NCI-H2196 (cell line): ENCODE measurements around the gene NAPB.

Experiments used
- DNase-seq: peaks from one replicate; lab custom pipeline; 2025; ENCODE audit not compliant: unreplicated experiment; lab: John Stamatoyannopoulos, UW

The NAPB gene

DNA sequence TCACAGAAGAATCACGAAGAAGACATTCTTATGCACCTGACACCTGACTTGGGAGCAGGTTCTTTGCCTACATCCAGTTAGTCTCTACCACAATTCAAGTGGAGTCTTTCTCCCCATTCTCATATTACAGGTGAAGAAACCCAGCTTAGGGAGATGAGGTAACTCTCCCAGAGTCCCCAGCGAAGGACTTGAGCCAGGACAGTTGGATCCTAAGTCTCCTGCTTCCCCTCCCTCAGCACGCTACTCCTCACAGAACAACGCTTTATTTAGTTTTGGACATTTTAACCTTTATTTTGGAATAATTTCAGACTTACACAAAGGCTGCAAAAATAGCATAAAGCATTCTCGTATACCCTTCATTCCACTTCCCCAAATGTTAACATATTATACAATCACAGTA is 17.4 kb upstream of the NAPB start:
- no peak for DNase-seq

DNA sequence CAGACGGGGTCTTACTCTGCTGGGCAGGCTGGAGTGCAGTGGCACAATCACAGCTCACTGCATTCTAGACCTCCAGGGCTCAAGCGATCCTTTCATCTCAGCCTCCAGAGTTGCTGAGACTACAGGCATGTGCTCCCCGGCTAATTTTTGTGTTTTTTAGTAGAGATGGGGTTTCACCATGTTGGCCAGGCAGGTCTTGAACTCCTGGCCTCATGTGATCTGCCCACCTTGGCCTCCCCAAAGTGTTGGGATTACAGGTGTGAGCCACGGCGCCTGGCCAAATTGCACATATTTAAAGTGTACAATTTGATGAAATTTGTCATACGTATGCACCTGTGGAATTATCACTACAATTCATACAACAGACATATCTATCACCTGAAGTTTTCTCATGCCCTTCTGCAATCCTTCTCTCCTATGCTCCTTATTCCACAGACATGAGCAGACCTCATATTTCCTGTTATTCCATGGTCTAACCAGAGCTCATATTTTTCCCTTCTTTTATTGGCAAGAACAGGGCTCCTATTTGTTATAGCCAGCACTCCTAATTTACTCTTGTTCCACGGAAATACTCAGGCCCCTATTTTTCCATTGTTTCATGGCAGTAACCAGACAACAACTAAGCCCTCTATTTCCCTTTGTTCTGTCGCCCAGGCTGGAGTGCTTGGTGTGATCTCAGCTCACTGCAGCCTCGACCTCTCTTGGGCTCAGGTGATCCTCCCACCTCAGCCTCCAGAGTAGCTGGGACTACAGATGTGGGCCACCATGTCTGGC is 16.0 kb upstream of the NAPB start:
- no peak for DNase-seq

DNA sequence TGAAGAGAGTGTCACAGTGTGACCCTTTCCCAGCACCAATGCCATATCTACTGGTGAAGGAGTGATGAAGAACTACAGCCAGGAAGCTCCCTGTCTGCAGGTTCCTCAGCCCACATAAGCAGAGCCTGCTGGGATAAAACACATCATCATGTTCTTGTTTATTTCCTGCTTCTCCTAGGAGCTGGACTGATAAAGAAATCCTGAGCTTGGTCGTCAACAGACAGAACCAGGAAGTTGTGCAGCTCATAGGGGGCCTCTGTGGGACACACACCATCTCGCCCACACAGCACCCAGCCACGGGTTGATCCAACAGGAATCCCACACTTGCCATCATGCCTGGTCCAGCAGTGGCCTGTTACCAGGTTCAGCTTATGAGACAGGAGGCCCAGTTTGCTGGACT is 15.4 kb upstream of the NAPB start:
- DNase-seq, result peak; percentile 4

DNA sequence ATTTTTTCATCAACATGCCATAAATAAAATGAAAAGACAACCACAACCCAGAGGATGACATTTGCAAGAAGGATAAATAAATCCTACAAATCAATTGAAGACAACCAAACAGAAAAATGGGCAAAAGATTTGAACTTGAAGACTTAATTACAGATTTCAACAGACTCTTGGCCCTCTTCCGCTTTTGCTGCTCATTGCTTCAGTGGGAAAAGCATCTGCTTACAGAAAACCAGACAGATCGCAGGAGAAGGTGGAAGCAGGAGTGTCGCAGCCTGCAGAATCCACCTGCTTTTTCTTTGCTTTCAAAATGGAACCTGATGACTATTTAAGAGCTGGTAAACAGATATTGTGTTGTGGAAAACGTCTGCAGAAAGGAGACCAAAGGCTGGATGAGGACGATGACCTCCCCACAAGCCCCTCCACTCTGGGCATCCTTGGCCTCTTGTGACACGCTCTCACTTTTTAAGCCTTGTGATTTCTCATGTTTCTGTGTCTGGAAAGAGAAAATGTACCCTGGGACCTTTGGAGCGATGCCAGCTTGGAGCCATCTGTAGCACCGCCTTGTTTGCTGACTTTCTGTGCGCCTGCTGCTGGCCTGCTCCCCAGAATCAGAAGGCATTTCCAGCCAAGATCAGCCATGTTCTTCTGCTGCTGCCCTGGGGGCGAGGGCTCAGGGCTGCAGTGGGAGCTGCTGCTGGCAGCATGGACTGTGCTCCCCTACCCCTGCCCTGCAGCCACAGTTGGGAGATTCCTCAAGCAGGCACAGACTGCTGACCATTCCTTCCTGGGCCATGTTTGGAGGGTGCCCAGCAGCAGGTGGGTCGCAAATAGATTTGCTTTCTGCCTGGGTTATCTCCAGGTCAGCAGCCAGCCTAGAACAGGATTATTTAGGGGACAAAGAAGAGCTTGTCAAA is 14.6 kb upstream of the NAPB start:
- peak; percentile 71 for DNase-seq

DNA sequence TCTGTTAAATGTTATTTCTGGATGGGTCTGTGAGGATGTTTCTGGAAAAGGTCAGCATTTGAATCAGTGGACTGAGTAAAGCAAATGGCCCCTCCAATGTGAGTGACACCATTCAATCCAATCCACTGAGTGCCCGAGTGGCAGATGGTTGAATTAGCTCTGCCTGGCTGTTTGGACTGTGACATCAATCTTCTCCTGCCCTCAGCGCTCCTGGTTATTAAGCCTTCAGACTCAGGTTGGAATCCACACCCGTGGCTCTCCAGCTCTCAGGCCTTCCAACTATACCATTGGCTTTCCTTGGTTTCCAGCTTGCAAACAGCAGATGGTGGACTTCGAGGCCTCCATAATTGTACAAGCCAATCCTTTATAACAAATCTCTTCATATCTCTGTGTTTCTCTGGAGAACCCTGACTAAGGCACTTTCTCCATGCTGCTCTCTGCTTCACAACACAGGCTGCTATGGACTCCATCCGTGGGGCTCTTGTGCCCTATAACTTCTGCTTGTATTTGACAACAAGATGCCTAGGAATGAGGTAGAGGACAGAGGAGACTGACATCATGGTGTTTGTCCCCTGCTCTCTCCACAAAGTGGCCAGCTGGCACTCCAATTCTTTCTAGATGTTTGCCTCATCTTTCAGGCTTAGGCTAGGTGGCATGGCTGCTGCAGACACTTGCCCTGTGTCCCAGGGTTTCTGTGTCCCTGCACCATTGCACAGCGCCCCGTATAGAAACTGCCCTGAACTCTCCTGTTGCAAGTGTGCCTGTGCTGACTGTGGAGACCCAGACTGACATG is 13.4 kb upstream of the NAPB start:
- DNase-seq, result no peak

DNA sequence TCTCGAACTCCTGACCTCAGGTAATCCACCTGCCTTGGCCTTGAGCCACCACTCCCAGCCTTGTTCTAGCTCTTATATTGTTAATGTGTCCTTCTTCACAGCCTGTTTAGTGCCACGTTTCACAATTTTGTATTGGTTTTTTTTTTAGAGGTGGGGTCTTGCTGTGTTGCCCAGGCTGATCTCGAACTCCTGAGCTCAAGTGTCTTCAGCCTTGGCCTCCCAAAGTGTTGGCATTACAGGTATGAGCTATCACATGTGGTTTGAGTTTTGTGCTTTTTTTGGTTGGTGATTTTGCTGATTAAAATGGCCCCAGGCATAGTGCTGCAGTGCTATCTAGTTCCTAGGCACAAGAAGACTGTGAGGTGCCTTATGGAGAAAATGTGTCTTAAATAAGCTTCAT is 12.3 kb upstream of the NAPB start:
- DNase-seq, result no peak

DNA sequence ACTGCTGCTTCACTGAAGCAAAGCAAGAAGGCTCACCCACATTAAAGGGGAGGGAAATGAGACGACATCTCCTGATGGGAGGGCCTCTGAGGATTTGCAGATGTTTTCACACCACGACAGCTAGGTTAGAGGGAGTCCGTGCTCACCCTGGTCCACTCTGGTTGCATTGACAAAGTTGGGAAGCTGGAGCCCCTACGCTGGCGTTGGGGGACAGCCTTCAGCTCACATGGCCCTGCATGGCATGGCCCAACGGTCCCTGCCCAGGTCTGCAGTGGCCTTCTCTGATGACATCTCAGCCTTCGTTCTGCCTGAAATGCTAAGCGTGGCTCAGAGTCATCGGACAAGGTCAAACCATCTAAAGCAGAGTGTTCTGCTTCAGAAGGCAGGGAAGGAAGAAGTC is 3.8 kb upstream of the NAPB start:
- DNase-seq, result no peak

DNA sequence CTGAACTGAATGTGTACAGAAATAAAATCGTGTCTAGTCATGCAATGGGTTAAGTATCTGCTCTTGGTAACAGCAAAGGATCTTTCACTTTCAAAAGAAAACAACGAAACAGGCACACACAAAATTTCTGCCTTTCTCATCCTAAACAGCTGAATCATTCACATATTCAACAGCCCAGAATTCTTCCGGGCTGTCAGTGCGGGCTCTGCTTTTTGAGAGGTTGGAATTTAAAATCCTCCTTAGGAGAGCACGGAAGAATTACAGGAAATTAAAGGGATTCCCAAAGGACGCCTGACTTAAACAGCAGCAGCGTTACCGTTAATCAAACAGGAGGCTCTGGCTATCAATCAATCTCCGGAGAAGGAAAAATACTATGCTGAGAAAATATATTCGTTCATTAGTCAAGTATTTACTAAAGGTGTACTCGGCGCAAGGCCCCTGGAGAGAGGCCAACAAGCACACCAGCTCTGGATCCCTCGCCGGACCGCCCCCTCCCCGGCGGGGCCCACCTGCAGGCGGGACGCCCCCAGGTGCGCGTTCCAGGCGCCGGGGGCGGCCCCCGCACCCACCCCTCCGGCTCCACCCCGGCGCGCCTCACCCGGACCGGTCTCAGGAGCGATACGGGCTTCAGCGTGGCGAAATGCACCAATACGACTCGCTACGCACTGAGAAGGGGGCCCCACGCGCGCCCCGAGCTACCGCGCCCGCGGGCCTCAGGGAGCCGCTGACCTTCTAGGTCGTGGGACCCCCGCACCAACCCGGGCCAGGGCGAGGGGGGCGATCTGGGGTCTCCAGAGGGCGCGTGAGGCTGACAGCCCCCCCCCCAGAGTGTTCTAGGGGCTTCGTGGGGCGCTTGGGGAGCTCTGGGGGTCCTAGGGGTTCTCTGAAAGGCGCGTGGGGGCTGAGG is 1.0 kb downstream of the NAPB start:
- peak; percentile 9 for DNase-seq

DNA sequence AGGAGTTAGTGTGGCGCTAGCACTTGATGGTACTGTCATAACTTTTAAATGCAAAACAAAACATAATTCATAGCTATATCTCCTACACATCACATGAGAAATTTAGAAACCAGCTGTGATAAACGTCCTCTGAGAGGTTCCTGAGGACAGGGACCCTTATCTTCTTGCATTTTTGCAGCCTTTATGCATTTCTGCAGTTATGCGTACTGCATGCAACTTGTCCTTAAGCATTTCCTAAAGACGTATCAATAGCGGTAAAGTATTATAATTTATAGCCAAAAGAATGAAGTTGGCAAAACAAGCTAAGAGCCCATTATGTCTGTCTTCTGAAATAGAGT is 1.7 kb downstream of the NAPB start:
- DNase-seq, result no peak

DNA sequence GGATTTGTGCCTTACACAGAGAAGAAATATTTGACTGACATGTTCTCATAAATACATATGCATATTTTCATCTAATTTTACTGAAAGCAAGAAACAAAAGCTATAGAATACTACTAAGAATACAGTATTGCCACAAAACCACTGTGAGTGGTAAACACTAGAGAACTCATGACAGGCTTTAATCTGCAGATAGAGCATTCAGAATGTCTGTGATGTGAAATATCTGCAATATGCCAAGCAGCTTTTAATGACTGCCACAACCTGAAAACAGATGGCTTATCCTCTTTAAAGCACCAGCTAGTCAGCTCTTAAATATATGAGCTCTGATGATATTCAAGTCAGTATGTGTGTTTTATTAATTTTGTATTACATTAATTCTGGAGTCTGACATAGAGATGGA is 3.4 kb downstream of the NAPB start:
- DNase-seq, result no peak

DNA sequence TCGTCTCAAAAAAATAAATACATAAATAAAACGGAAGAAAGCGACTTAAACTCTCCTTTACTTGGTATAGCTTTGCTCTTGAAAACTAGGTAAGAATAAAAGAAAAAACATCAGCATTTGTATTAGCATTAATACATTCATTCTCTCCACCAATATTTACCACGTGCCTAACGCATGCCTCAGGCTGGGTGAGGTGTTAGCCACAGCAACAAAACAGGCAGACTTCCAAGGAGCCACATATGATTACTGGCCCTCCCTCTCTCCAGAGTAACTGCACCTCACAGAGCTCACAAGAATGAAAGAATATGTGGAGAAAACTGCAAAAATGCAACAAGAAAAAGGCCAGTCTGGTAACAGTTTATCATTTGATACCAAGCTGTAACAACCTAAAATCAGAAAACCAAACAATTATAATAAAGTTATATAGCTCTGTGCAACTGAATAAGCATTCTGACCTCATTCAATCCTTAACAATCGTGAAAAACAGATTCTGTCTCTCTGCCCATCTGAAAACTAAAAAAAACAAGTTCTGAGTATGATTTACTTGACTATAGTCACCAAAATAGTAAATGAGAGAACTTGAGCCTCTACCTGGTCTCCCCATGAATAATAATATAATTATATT is 5.2 kb downstream of the NAPB start:
- DNase-seq, result no peak

DNA sequence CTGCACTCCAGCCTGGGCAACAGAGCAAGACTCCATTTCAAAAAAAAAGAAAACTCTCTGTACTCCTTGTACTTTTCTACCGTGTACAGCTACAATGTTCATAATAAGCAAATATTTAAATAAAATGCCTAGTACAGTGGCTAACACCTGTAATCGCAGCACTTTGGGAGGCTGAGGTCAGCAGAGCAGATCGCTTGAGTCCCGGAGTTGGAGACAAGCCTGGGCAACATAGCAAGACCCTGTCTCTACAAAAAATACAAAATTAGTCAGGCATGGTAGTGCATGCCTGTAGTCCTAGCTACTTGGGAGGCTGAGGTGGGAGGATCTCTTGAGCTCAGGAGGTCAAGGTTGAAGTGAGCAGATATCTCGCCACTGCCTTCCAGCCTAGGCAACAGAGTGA is 5.7 kb downstream of the NAPB start:
- DNase-seq, result no peak

DNA sequence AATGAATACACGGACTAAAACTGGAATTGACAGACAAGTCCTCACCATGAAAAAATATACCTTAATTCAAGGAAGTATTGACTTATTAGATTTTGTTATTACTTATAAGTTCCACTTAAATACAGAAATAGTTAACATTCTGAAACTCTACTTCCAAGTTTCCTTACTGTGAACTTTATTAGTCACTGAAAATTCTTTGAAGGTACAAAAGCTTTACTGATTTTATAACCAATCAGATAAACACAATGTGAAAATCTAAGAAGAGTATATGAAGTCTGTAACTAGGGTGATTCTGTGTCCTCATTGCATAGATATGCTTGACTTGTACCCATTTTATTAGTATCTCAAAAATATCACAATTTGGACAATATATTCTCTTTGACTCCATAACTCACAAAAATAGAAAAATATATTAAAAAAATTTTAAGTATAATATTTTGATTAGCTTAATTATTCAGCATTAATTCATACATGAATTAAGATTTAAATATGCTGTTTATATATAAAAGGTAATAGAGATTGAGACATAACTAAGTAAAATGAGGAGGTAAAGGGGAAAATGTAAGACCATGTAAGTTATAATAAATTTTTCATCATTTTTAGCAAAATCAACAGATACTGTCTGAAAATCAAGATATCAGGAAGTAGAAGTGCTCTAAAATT is 6.6 kb downstream of the NAPB start:
- no peak for DNase-seq

DNA sequence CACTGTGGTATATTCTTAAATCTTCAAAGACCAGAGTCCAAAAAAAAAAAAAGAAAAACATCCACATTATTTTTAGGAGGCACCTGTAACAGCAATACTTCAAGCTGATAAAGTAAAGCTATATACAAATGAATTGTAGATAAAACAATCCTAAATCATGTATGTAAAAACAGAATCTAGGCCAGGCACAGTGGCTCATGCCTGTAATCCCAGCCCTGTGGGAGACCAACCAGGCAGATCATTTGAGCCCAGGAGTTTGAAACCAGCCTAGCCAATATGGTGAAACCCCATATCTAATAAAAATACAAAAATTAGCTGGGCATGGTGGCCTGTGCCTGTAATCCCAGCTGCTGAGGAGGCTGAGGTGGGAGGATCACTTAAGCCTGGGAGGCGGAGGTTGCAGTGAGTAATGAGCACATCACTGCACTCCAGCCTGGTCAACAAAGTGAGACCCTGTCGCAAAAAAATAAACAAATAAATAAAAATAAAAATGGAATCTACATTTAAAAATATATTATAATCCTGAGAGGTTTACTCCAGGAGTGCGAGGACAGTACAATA is 7.3 kb downstream of the NAPB start:
- DNase-seq, result no peak

DNA sequence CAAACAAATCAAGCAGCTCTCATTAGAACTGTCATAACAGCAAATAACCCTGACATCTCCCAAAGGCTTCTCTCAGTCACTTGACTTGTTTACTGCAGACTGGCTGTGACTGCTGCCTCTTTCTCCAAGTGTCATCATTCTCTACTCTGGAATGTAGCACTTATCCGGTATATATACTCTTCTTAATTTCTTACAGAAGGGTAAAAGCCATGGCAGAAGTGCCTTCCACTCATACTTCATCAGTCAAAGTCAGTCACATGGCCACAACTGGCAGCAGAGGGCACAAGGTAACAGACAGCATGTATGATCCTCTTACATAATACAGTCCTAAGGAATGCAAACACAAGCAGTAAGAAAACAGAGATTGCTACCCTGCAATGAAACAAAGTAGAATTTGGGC is 9.3 kb downstream of the NAPB start:
- DNase-seq, result no peak

DNA sequence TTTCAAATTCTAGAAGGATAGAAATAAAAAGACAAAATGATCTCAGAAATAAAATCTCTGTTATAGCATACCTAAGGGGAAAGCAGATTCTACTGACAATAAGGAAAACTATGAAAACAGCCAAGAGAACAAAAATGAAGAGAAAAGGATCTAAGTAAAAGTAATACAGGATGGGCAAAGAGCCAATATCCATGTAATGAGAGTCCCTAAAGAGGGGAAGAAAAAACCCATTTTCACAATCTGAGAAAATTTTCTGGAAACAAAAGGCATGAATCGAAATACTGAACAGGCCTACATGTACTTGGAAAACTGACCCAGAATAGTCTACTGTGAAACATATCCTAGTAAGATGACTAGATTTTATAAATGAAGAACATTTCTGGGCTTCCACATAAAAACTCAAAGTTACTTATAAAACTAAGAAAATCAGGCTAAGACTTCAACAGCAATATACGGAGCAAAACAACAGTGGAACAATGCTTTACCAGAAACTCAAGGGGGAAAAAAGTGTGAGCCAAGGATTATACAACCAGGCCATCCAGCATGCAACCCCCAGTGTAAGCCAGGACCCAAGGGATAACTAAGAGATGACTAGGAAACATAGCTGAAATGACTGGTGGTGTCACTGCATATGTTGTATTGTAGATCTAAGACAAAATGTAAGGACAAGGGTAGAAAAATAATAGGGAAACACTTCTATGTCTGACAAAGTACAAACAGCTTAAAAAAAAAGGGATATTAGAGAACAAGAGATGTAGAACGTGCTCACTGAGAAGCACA is 10.2 kb downstream of the NAPB start:
- no peak for DNase-seq

DNA sequence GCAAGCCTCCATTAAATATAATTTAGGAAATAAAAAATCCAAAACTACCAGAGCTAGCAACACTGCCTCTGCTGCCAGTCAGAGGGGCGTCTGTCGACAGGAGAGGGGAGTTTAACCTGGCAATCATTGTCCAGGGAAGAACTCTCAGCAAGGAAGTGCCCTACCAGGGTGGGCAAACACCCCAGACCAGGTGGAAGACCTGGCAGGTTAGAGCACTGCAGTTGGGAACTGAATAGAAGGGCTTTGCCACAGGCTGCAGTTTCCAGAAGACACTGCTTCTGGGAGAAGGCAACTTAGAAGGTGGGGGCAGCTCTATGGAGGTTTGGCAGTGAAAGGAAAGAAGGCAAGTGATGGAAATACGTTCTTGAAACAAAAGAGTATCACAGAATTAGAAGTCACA is 11.5 kb downstream of the NAPB start:
- no peak for DNase-seq

DNA sequence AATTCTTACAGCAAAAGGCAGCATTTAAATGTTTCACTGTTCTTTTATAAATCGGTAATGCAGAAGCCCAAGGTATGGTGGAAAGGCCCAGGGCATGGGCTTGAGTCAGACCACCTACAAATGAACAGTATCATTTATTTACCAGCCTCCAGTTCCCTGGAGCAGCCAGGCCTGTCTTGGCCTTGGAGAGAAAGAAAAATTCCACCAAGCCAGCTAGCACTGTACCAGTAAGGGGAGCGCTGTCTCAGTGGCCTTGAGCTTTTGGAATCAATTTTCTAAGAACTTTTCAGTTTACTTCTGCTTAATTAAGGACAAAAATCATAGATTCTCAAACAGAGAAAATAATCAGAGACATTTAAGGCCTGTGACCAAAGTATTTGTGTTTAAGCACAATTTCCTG is 12.3 kb downstream of the NAPB start:
- no peak for DNase-seq
